H1 (cell line): ENCODE measurements around the gene VASH1. TPM values are rescaled to one million over a fixed set of nuclear protein-coding genes. Genes with fewer than 3 reads are reported as not detected.

Experiments used
- CTCF ChIA-PET: fragments of 300-600 bp; sonication (Branson Sonifier 250); formaldehyde crosslinking; loops from one replicate; lab custom pipeline; 2021; ENCODE audit not compliant: partially characterized antibody; lab: Charles Lee
- POLR2A ChIA-PET: fragments of 300-600 bp; sonication (Branson Sonifier 250); formaldehyde crosslinking; loops from one replicate; lab custom pipeline; 2021; ENCODE audit warnings: inconsistent platforms; ENCODE audit not compliant: partially characterized antibody; lab: Charles Lee
- DNase-seq, 2 experiments: peaks; one replicate each; pipeline versions ENCODE4 v3.0.0 to v3.0.0-alpha.2; 2010 to 2022; ENCODE audit warnings: low spot score in 2 of 2, low read depth in 1 of 2, mixed read lengths in 1 of 2
- FAIRE-seq: peaks from 2 replicates; lab custom pipeline; 2011; peaks lifted over from hg19 to GRCh38; lab: Jason Lieb, UNC
- H2AFZ ChIP-seq: 2 replicates; pipeline ENCODE4 v1.8.1; 2012; ENCODE audit warnings: low read length, inconsistent platforms
- H2AK5ac ChIP-seq: 2 replicates; pipeline ENCODE4 v1.6.1; 2013; ENCODE audit warnings: low read depth, low read length
- H2BK120ac ChIP-seq: replicated peaks from 2 replicates; pipeline ENCODE3; 2013; ENCODE audit warnings: low read depth, low read length, inconsistent platforms
- H2BK12ac ChIP-seq: 2 replicates; pipeline ENCODE4 v1.6.1; 2013; ENCODE audit warnings: low read depth, low read length
- H2BK15ac ChIP-seq: 2 replicates; pipeline ENCODE4 v1.6.1; 2013; ENCODE audit warnings: low read length
- H2BK20ac ChIP-seq: 2 replicates; pipeline ENCODE4 v1.6.1; 2013; ENCODE audit warnings: low read length
- H2BK5ac ChIP-seq: 2 replicates; pipeline ENCODE4 v1.6.1; 2013; ENCODE audit warnings: low read depth, low read length
- H3K14ac ChIP-seq: 2 replicates; pipeline ENCODE4 v1.6.1; 2013; ENCODE audit warnings: inconsistent platforms; ENCODE audit not compliant: insufficient read length
- H3K18ac ChIP-seq: 2 replicates; pipeline ENCODE4 v1.6.1; 2013; ENCODE audit warnings: low read length; ENCODE audit errors: extremely low read depth
- H3K23ac ChIP-seq: 2 replicates; pipeline ENCODE4 v1.6.1; 2013; ENCODE audit warnings: inconsistent platforms; ENCODE audit not compliant: insufficient read length
- H3K23me2 ChIP-seq: 2 replicates; pipeline ENCODE4 v1.6.1; 2013; ENCODE audit warnings: low read depth, low read length
- H3K27ac ChIP-seq: 2 replicates; pipeline ENCODE4 v1.6.1; 2011; ENCODE audit warnings: low read depth, low read length, inconsistent platforms
- H3K27me3 ChIP-seq, 4 experiments: replicated peaks in 1 of 4; 1 replicate in 1 of 4; 2 replicates in 3 of 4; pipeline versions ENCODE4 v1.6.1 to v1.8.1; 2011 to 2013; ENCODE audit warnings: low read length in 3 of 4, mild to moderate bottlenecking in 3 of 4, inconsistent platforms in 2 of 4, mixed read lengths in 2 of 4, moderate library complexity in 1 of 4; ENCODE audit not compliant: control insufficient read depth in 3 of 4, insufficient read depth in 3 of 4; ENCODE audit errors: extremely low read depth in 1 of 4
- H3K36me3 ChIP-seq, 4 experiments: 2 replicates each; pipeline versions ENCODE4 v1.6.1 to v1.8.1; 2011 to 2013; ENCODE audit warnings: mild to moderate bottlenecking in 4 of 4, low read length in 3 of 4, moderate library complexity in 2 of 4, control low read depth in 1 of 4, inconsistent platforms in 1 of 4; ENCODE audit not compliant: insufficient read depth in 4 of 4, control insufficient read depth in 2 of 4
- H3K4ac ChIP-seq: replicated peaks from 2 replicates; pipeline ENCODE3; 2013; ENCODE audit warnings: low read length, low read depth, mixed read lengths, inconsistent platforms; ENCODE audit not compliant: insufficient read length
- H3K4me1 ChIP-seq, 4 experiments: replicated peaks in 1 of 4; 1 replicate in 1 of 4; 2 replicates in 3 of 4; pipeline versions ENCODE4 v1.6.1 to v1.8.1; 2011 to 2013; ENCODE audit warnings: low read length in 3 of 4, inconsistent platforms in 2 of 4, mixed read lengths in 1 of 4; ENCODE audit not compliant: insufficient read depth in 4 of 4, control insufficient read depth in 3 of 4
- H3K4me2 ChIP-seq, 2 experiments: 2 replicates each; pipeline versions ENCODE4 v1.6.1 to v1.8.1; 2011 to 2013; ENCODE audit warnings: low read depth in 2 of 2, low read length in 2 of 2, control low read depth in 1 of 2, inconsistent platforms in 1 of 2, mild to moderate bottlenecking in 1 of 2; ENCODE audit not compliant: insufficient read depth in 1 of 2
- H3K4me3 ChIP-seq, 4 experiments: fragments of 200-600, 300-600 bp in 1 of 4; sonication (generic), shearing (Covaris generic), sonication (Bioruptor Twin) in 1 of 4; 2 replicates each; pipeline versions ENCODE4 v1.5.1 to v1.8.1; 2011 to 2016; ENCODE audit warnings: low read length in 4 of 4, low read depth in 3 of 4, control low read depth in 2 of 4, inconsistent platforms in 2 of 4, mild to moderate bottlenecking in 2 of 4, mixed read lengths in 1 of 4, moderate library complexity in 1 of 4; ENCODE audit not compliant: insufficient read depth in 2 of 4; ENCODE audit errors: extremely low read depth in 1 of 4
- H3K56ac ChIP-seq: replicated peaks from 2 replicates; pipeline ENCODE3; 2013; ENCODE audit warnings: low read depth, mild to moderate bottlenecking, mixed read lengths, low read length, inconsistent platforms; ENCODE audit not compliant: insufficient read length
- H3K79me1 ChIP-seq: 2 replicates; pipeline ENCODE4 v1.6.1; 2013; ENCODE audit warnings: low read depth, low read length, control low read depth
- H3K79me2 ChIP-seq, 2 experiments: 2 replicates each; pipeline versions ENCODE4 v1.6.1 to v1.8.1; 2012 to 2013; ENCODE audit warnings: low read length in 2 of 2, mild to moderate bottlenecking in 2 of 2, inconsistent platforms in 1 of 2; ENCODE audit not compliant: insufficient read depth in 2 of 2, control insufficient read depth in 1 of 2
- H3K9ac ChIP-seq, 4 experiments: replicated peaks in 1 of 4; 1 replicate in 1 of 4; 2 replicates in 3 of 4; pipeline versions ENCODE4 v1.6.1 to v1.8.1; 2011 to 2013; ENCODE audit warnings: low read depth in 3 of 4, low read length in 3 of 4, control low read depth in 2 of 4, mild to moderate bottlenecking in 2 of 4, moderate library complexity in 2 of 4, inconsistent platforms in 1 of 4; ENCODE audit errors: extremely low read depth in 1 of 4
- H3K9me3 ChIP-seq, 2 experiments: 2 replicates each; pipeline versions ENCODE4 v1.6.1 to v1.8.1; 2012 to 2013; ENCODE audit warnings: mild to moderate bottlenecking in 2 of 2, moderate library complexity in 2 of 2, control low read depth in 1 of 2, inconsistent platforms in 1 of 2, low read depth in 1 of 2, low read length in 1 of 2, mixed read lengths in 1 of 2; ENCODE audit not compliant: insufficient read depth in 2 of 2
- H4K20me1 ChIP-seq, 2 experiments: replicated peaks in 1 of 2; 2 replicates each; pipeline versions ENCODE3 to v1.8.1; 2011 to 2013; ENCODE audit warnings: inconsistent platforms in 2 of 2, low read length in 2 of 2, mild to moderate bottlenecking in 1 of 2; ENCODE audit not compliant: insufficient read depth in 2 of 2, control insufficient read depth in 1 of 2
- H4K5ac ChIP-seq: 2 replicates; pipeline ENCODE4 v1.6.1; 2013; ENCODE audit warnings: low read length, low read depth, mixed read lengths, inconsistent platforms; ENCODE audit not compliant: insufficient read length
- H4K8ac ChIP-seq: 2 replicates; pipeline ENCODE4 v1.8.0; 2013; ENCODE audit warnings: mild to moderate bottlenecking, moderate library complexity, low read length, inconsistent platforms; ENCODE audit not compliant: insufficient read depth; ENCODE audit errors: extremely low read depth
- H4K91ac ChIP-seq: replicated peaks from 2 replicates; pipeline ENCODE3; 2013; ENCODE audit warnings: low read length, mixed read lengths, inconsistent platforms; ENCODE audit not compliant: insufficient read length
- BRCA1 ChIP-seq: IDR thresholded peaks from 2 replicates; pipeline ENCODE4 v1.6.1; 2012; ENCODE audit warnings: low read depth, low read length, improper control_type of control experiment
- CEBPB ChIP-seq: IDR thresholded peaks from 2 replicates; pipeline ENCODE4 v1.6.1; 2012; ENCODE audit warnings: low read depth, low read length
- KDM4A ChIP-seq: IDR thresholded peaks from one replicate; pipeline ENCODE4 v1.7.1; 2012; ENCODE audit warnings: low read depth, mild to moderate bottlenecking, moderate library complexity, low read length, inconsistent platforms; ENCODE audit not compliant: severe bottlenecking
- NANOG ChIP-seq: IDR thresholded peaks from 2 replicates; pipeline ENCODE4 v1.6.1; 2011; ENCODE audit warnings: low read length, low read depth, mild to moderate bottlenecking, inconsistent platforms; ENCODE audit not compliant: insufficient read depth, poor library complexity, severe bottlenecking
- NRF1 ChIP-seq: IDR thresholded peaks from 2 replicates; pipeline ENCODE4 v1.6.1; 2011; ENCODE audit warnings: mild to moderate bottlenecking, low read depth, low read length, improper control_type of control experiment
- RAD21 ChIP-seq, 2 experiments: IDR thresholded peaks in 1 of 2; conservative IDR thresholded peaks in 1 of 2; 2 replicates each; pipeline ENCODE4 v1.6.1; 2011; ENCODE audit warnings: low read depth in 2 of 2, low read length in 2 of 2, improper control_type of control experiment in 1 of 2, inconsistent platforms in 1 of 2, mild to moderate bottlenecking in 1 of 2, moderate library complexity in 1 of 2
- RFX5 ChIP-seq: IDR thresholded peaks from 2 replicates; pipeline ENCODE4 v1.6.1; 2011; ENCODE audit warnings: low read depth, low read length, improper control_type of control experiment, borderline replicate concordance
- SIN3A ChIP-seq, 2 experiments: IDR thresholded peaks in 1 of 2; conservative IDR thresholded peaks in 1 of 2; 2 replicates each; pipeline ENCODE4 v1.6.1; 2011 to 2012; ENCODE audit warnings: low read length in 2 of 2, improper control_type of control experiment in 1 of 2, low read depth in 1 of 2, mild to moderate bottlenecking in 1 of 2
- SP2 ChIP-seq: IDR thresholded peaks from 2 replicates; pipeline ENCODE4 v1.6.1; 2012; ENCODE audit warnings: mild to moderate bottlenecking, low read length, inconsistent platforms
- SUZ12 ChIP-seq: fragments of 200-600 bp; sonication (generic); IDR thresholded peaks from 2 replicates; pipeline ENCODE4 v1.6.1; 2012; ENCODE audit warnings: mild to moderate bottlenecking, inconsistent platforms, low read length, moderate library complexity, mixed read lengths
- TAF7 ChIP-seq: optimal IDR thresholded peaks from 2 replicates; pipeline ENCODE3; 2011; ENCODE audit warnings: low read depth, mild to moderate bottlenecking, inconsistent platforms, low read length, moderate library complexity, borderline replicate concordance
- TCF12 ChIP-seq: IDR thresholded peaks from 2 replicates; pipeline ENCODE4 v1.6.1; 2011; ENCODE audit warnings: low read depth, mild to moderate bottlenecking, low read length
- YY1 ChIP-seq: IDR thresholded peaks from 2 replicates; pipeline ENCODE4 v1.6.1; 2011; ENCODE audit warnings: low read depth, mild to moderate bottlenecking, low read length
- ZNF274 ChIP-seq: IDR thresholded peaks from 2 replicates; pipeline ENCODE4 v1.7.0; 2012; ENCODE audit warnings: low read length, borderline replicate concordance; ENCODE audit errors: extremely low read depth
- WGBS, 2 experiments: shearing (Covaris generic) in 1 of 2; methylation state at CpG; one replicate each; pipeline versions ENCODE4 v1.1.6 to v1.1.7; 2013 to 2015; ENCODE audit warnings: low lambda C conversion rate in 2 of 2, mixed read lengths in 2 of 2, inconsistent platforms in 1 of 2, low coverage in 1 of 2, missing lambda C conversion rate in 1 of 2; ENCODE audit not compliant: insufficient replicate concordance in 2 of 2, insufficient coverage in 1 of 2, insufficient read length in 1 of 2; ENCODE audit errors: extremely low coverage in 1 of 2, missing lambda C conversion rate in 1 of 2; 5-methylcytosine and 5-hydroxymethylcytosine counted together
- polyA plus RNA-seq, 7 experiments: library from polyadenylated mRNA; depleted of rRNA in 3 of 7; stranded (reverse) in 5 of 7; unstranded in 2 of 7; fragments of >200 nt in 5 of 7; fragments of 200-250 nt in 2 of 7; gene quantifications; 1 replicate in 5 of 7; 2 replicates in 1 of 7; 4 replicates in 1 of 7; pipeline versions ENCODE4 v1.2.1 to v1.2.3, GENCODE V29; 2011 to 2013; ENCODE audit warnings: missing spikeins in 2 of 7, mixed read lengths in 2 of 7
- total RNA-seq: library from RNA; stranded (reverse); fragmentation: NEBNext Ultra II Directional; extraction: Animal tissue kit (Norgen Biotek cat#: 25700); gene quantifications from 2 replicates; pipeline ENCODE4 v1.2.1, GENCODE V29; 2021

Gene VASH1
- total and polyA plus RNA-seq, 2 of the 8 experiments (the other 6 are each of a cell fraction or from before 2014, with no cell fraction given) = 3.1 to 6.4 TPM

GRCh38 chr14:76729258-76729657 lies 32.0 kb upstream of the VASH1 start:
- DNase-seq (no peak), FAIRE-seq (no peak)
- Histone ChIP-seq H4K5ac (no peak overlapping the region), H2BK15ac (no peak overlapping the region), H3K14ac (no peak overlapping the region), H3K4me1 (peaks cover 0 to 8% (median 3%) of the 10 kb centered on the region in 4 experiments; a peak in 5 of 7 replicates), H3K23me2 (no peaks in the 10 kb centered on the region), H2AK5ac (no peak overlapping the region), H3K27me3 (no peaks in the 10 kb centered on the region), H4K20me1 (no peaks in the 10 kb centered on the region), H4K8ac (no peak overlapping the region), H2BK12ac (no peak overlapping the region), H3K36me3 (no peaks in the 10 kb centered on the region), H2BK20ac (no peak overlapping the region), H2AFZ (no peak overlapping the region), H3K4me2 (no peak overlapping the region), H3K23ac (no peak overlapping the region), H3K9ac (no peak overlapping the region), H3K18ac (no peak overlapping the region), H3K4ac (no peak overlapping the region), H3K56ac (no peak overlapping the region), H3K4me3 (no peak overlapping the region), H3K27ac (no peak overlapping the region), H4K91ac (no peak overlapping the region), H3K9me3 (peaks cover 0 to under 1% of the 10 kb centered on the region in 2 experiments; a peak in 1 of 4 replicates), H3K79me1 (no peaks in the 10 kb centered on the region), H2BK5ac (no peak overlapping the region), H3K79me2 (no peaks in the 10 kb centered on the region), H2BK120ac (no peak overlapping the region)
- 82% methylated on average over 2 of the region's 2 CpGs; no CpG with 5 or more reads in 1 of the 2 experiments for WGBS, 2 experiments
- ChIA-PET POLR2A (no interaction called here), CTCF (interaction anchor here (1.0 to 4.3 kb wide), 6 partner anchors 19 to 55 kb away, joined by 3 to 15 read pairs (median 4); no protein-coding TSS in a partner anchor)
- no peak for TF ChIP-seq TCF12
- no peak for TF ChIP-seq YY1
- no peak for TF ChIP-seq RFX5
- no peak for TF ChIP-seq NANOG
- no peak for TF ChIP-seq RAD21 (IDR thresholded peaks at IDR 0.05 in 1 of 2, conservative IDR thresholded peaks at IDR 0.05 in 1 of 2; ENCODE audit: low read depth in 2 of 2, low read length in 2 of 2)
- TF ChIP-seq TAF7 = no peak
- TF ChIP-seq NRF1 = no peak
- no peak for TF ChIP-seq KDM4A
- TF ChIP-seq ZNF274 = no peak
- TF ChIP-seq SP2 = no peak
- no peak for TF ChIP-seq SIN3A (conservative IDR thresholded peaks at IDR 0.05 in 1 of 2, IDR thresholded peaks at IDR 0.05 in 1 of 2; ENCODE audit: low read depth in 1 of 2, low read length in 2 of 2)
- TF ChIP-seq SUZ12 = no peak
- no peak for TF ChIP-seq CEBPB
- no peak for TF ChIP-seq BRCA1
